CD4-positive, alpha-beta T cell (primary cell): Measurements from ENCODE around the gene MYB. TPM values are rescaled to one million over a fixed set of nuclear protein-coding genes. Genes with fewer than 3 reads are reported as not detected.

Experiments used
- ATAC-seq: fragments of 200-7000 bp; cut with Tn5 transposase; one replicate; pipeline ENCODE4 v1.10.0; 2022; ENCODE audit warnings: mild to moderate bottlenecking; ENCODE audit not compliant: poor library complexity
- CTCF ChIA-PET: fragments of 350-600 bp; sonication (Branson Sonifier 250); formaldehyde crosslinking; loops from one replicate; lab custom pipeline; 2021; ENCODE audit warnings: antibody characterized with exemption, inconsistent platforms; lab: Charles Lee
- POLR2A ChIA-PET: fragments of 350-600 bp; sonication (Branson Sonifier 250); formaldehyde crosslinking; loops from one replicate; lab custom pipeline; 2021; ENCODE audit warnings: antibody characterized with exemption, inconsistent platforms; lab: Charles Lee
- DNase-seq, 14 experiments: peaks; one replicate each; pipeline ENCODE4 v3.0.0-alpha.2; 2013 to 2020; ENCODE audit warnings: mixed read lengths in 2 of 14
- H3K27ac ChIP-seq, 2 donors: one replicate each; pipeline versions ENCODE4 v1.5.1 to v1.7.0; 2013; ENCODE audit warnings: low read length in 2 of 2, low read depth in 1 of 2, mild to moderate bottlenecking in 1 of 2
- H3K27me3 ChIP-seq, 2 experiments: 1 replicate in 1 of 2; 2 replicates in 1 of 2; pipeline versions ENCODE4 v1.6.1 to v1.7.0; 2013; ENCODE audit warnings: low read length in 2 of 2, control low read depth in 1 of 2, mild to moderate bottlenecking in 1 of 2, moderate library complexity in 1 of 2; ENCODE audit not compliant: insufficient read depth in 2 of 2, control insufficient read depth in 1 of 2
- H3K36me3 ChIP-seq: one replicate; pipeline ENCODE4 v1.6.1; 2013; ENCODE audit warnings: low read length, control low read depth; ENCODE audit not compliant: insufficient read depth
- H3K4me1 ChIP-seq: one replicate; pipeline ENCODE4 v1.6.1; 2013; ENCODE audit warnings: low read length, control low read depth; ENCODE audit not compliant: insufficient read depth
- H3K4me3 ChIP-seq: one replicate; pipeline ENCODE4 v1.5.1; 2013; ENCODE audit warnings: mild to moderate bottlenecking, low read length, moderate library complexity
- H3K9me3 ChIP-seq, 2 experiments: 1 replicate in 1 of 2; 2 replicates in 1 of 2; pipeline versions ENCODE4 v1.6.1 to v1.7.0; 2013; ENCODE audit warnings: low read length in 2 of 2, mild to moderate bottlenecking in 2 of 2, control low read depth in 1 of 2, moderate library complexity in 1 of 2; ENCODE audit not compliant: control insufficient read depth in 1 of 2, insufficient read depth in 1 of 2
- H3K27ac Mint-ChIP-seq: one replicate; pipeline ENCODE4 v1.8.0; 2020; ENCODE audit warnings: mixed read lengths
- H3K27me3 Mint-ChIP-seq: one replicate; pipeline ENCODE4 v1.8.0; 2021; ENCODE audit warnings: mixed read lengths
- H3K36me3 Mint-ChIP-seq: one replicate; pipeline ENCODE4 v1.8.0; 2021; ENCODE audit warnings: low read depth, mixed read lengths
- H3K4me1 Mint-ChIP-seq: one replicate; pipeline ENCODE4 v1.8.0; 2021; ENCODE audit warnings: low read depth, mixed read lengths
- H3K4me3 Mint-ChIP-seq: one replicate; pipeline ENCODE4 v1.8.0; 2020; ENCODE audit warnings: mild to moderate bottlenecking, mixed read lengths
- H3K9me3 Mint-ChIP-seq: one replicate; pipeline ENCODE4 v1.8.0; 2020; ENCODE audit warnings: mixed read lengths
- CTCF ChIP-seq: fragments of 200-600 bp; IDR thresholded peaks from one replicate; pipeline ENCODE4 v1.8.0; 2022; ENCODE audit warnings: antibody characterized with exemption, mild to moderate bottlenecking
- intact Hi-C, 2 experiments: fragments of 100-400 bp; cut with DNase I in 1 of 2; cut with micrococcal nuclease in 1 of 2; formaldehyde crosslinking; loops; one replicate each; pipeline versions ENCODE4 v1.15.1 to v1.9.0; 2023 to 2025; cut with DNase I, micrococcal nuclease
- total RNA-seq, 174 experiments: library from RNA in 2 of 174; stranded (reverse) in 2 of 174; gene quantifications; one replicate each; pipeline ENCODE4 v1.2.3 and lab custom pipeline; 2021 to 2026

The MYB gene
- total RNA-seq, 2 experiments from 2014 or later = 2.0 to 2.6 TPM

DNA sequence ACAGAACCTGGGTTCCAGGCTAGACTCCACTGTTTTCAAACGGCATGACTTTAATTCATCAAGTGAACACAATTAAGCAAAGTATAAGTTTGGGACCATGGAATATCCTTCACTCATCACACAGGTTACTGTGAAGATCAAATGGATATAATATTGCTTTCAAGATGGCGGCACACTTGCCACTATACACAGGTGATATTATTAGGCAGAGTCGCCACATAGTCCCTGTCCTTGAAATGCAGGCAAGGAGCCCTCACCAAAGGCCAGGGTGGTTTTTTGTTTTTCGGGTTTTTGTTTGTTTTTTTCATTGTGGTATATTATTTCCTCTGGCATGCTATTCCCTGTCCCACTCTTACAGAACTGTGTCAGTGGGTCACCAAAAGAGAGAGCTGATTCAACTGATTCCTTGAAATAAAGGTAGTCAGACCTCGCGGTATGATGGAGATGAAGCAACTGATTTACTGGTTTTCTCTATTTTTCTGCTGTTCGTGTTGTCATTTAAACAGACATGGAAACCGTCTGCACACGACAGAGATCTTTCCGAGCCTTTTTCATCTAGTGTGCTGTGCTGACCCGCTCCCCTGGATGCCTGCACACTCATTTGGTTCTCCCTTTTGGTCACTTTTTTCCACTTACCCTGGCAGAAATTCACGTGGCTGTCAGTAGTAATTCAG, 29.7 kb downstream of the MYB start:
- TF ChIP-seq CTCF = no peak
- POLR2A ChIA-PET = interaction anchor here (1.0 to 1.7 kb wide), 4 partner anchors 9 to 47 kb away, joined by 3 to 6 read pairs (median 3); no protein-coding TSS in a partner anchor
- H3K27me3 ChIP-seq = no peaks in the 10 kb centered on the region
- no peak for DNase-seq
- no peaks in the 10 kb centered on the region for H3K9me3 Mint-ChIP-seq
- H3K27me3 Mint-ChIP-seq = no peaks in the 10 kb centered on the region
- peaks cover 20% of the 10 kb centered on the region for H3K4me1 ChIP-seq
- H3K36me3 ChIP-seq = no peaks in the 10 kb centered on the region
- ATAC-seq = no peak
- H3K27ac ChIP-seq = peak overlapping the region in 1 of 2 donors; percentile 2
- intact Hi-C loops = no loop called here
- CTCF ChIA-PET = interaction anchor here (1.7 kb wide), 1 partner anchor 11 kb away, joined by 6 read pairs; no protein-coding TSS in a partner anchor
- peak overlapping the region; percentile 45 for H3K4me3 ChIP-seq
- peaks cover 8% of the 10 kb centered on the region for H3K36me3 Mint-ChIP-seq
- no peaks in the 10 kb centered on the region for H3K9me3 ChIP-seq
- H3K4me1 Mint-ChIP-seq = peaks cover 39% of the 10 kb centered on the region
- H3K4me3 Mint-ChIP-seq = peak overlapping the region; percentile 82
- H3K27ac Mint-ChIP-seq = peak overlapping the region; percentile 87

- H3K27me3 Mint-ChIP-seq = no peaks in the 10 kb centered on the region
- Histone ChIP-seq H3K4me1 (peaks cover 20% of the 10 kb centered on the region), H3K9me3 (no peaks in the 10 kb centered on the region), H3K4me3 (no peak overlapping the region), H3K27ac (no peak overlapping the region), H3K36me3 (no peaks in the 10 kb centered on the region), H3K27me3 (no peaks in the 10 kb centered on the region)
- DNase-seq (no peak), ATAC-seq (no peak)
- H3K4me1 Mint-ChIP-seq = peaks cover 39% of the 10 kb centered on the region
- intact Hi-C loops = no loop called here
- CTCF ChIA-PET = no interaction called here
- peak overlapping the region; percentile 87 for H3K27ac Mint-ChIP-seq
- POLR2A ChIA-PET = interaction anchor here (1.0 to 2.3 kb wide), 3 partner anchors 13 to 28 kb away, joined by 3 to 8 read pairs (median 5); no protein-coding TSS in a partner anchor
- no peak for TF ChIP-seq CTCF
- H3K4me3 Mint-ChIP-seq = peak overlapping the region; percentile 35
- H3K36me3 Mint-ChIP-seq = peaks cover 8% of the 10 kb centered on the region
- no peaks in the 10 kb centered on the region for H3K9me3 Mint-ChIP-seq
Observed at GRCh38 chr6:135211306-135211702, 30.2 kb downstream of the MYB start.

DNA sequence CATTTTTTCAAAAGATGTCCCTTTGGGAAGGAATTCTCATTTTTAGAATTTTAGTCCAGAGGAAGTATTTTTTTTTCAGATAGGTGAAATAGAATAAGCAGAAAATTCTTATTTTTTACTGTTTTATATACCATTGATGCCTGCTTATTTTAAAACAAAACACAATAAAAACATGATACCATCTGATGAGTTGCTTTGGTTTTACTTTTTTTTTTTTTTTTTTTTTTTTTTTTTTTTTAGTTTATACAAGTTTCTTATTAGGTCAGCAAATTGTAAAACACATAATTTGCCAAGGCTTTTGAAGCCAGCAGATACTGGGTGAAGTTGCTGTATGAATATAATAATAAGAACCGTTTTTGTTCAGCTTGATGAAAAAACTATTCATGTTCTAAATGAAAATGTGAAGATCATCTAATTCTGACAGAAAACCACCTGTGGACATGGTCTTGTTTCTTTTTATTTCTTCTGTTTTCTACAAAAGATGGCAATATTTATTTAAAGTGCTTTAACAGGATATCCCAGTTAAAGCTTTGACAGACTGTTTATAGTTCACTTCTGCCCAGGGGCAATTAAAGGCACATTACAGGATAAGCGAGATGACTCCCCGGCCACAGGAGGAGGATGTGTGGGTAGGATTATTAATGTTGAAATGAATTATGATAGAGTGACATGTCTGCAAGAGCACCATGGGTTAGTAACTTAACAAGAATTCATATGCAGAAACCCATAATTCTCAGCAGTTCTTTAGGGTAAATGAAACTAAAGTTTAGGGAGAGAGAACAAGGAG, 31.1 kb downstream of the MYB start:
- Mint-ChIP-seq H3K27ac (peak overlapping the region; percentile 45), H3K36me3 (peaks cover 8% of the 10 kb centered on the region), H3K4me3 (peak overlapping the region; percentile 65), H3K9me3 (no peaks in the 10 kb centered on the region), H3K27me3 (no peaks in the 10 kb centered on the region), H3K4me1 (peaks cover 39% of the 10 kb centered on the region)
- H3K27ac ChIP-seq = no peak overlapping the region
- H3K36me3 ChIP-seq = no peaks in the 10 kb centered on the region
- peak in 1 of 14 experiments; percentile 32 for DNase-seq
- ChIA-PET POLR2A (interaction anchor here (0.6 to 2.3 kb wide), 4 partner anchors 13 to 124 kb away, joined by 3 to 8 read pairs (median 4); no protein-coding TSS in a partner anchor), CTCF (no interaction called here)
- no peak overlapping the region for H3K4me3 ChIP-seq
- no peaks in the 10 kb centered on the region for H3K9me3 ChIP-seq
- no peak for TF ChIP-seq CTCF
- H3K27me3 ChIP-seq = no peaks in the 10 kb centered on the region
- peaks cover 20% of the 10 kb centered on the region for H3K4me1 ChIP-seq
- peak; percentile 28 for ATAC-seq
- intact Hi-C loops = no loop called here
